MM.1S (cell line): ENCODE data around the gene ZYG11A.
A peak's percentile ranks its signal among the peaks of the same experiment; 100 is the strongest.
"Not testable (repeated sequence)": the region's sequence is repeated elsewhere in the genome, so short reads cannot be mapped to it uniquely, and the experiment has no call there.

ENCODE experiments used
- DNase-seq: peaks from one replicate; pipeline ENCODE4 v3.0.0-alpha.2; 2015
- H2AFZ ChIP-seq: fragments of 300-600 bp; sonication (generic); 2 replicates; pipeline ENCODE4 v1.6.0; 2016; ENCODE audit warnings: antibody characterized with exemption, low read length
- H3F3A ChIP-seq: fragments of 300-600 bp; sonication (generic); 2 replicates; pipeline ENCODE4 v1.6.1; 2016; ENCODE audit warnings: mild to moderate bottlenecking, antibody characterized with exemption, low read length, moderate library complexity, mixed read lengths; ENCODE audit not compliant: insufficient read depth
- H3K27ac ChIP-seq: fragments of 300-600 bp; sonication (generic); 2 replicates; pipeline ENCODE4 v1.5.1; 2016; ENCODE audit warnings: mild to moderate bottlenecking, low read length
- H3K27me3 ChIP-seq: fragments of 300-600 bp; sonication (generic); replicated peaks from 2 replicates; pipeline ENCODE4 v1.6.0; 2016; ENCODE audit warnings: low read length; ENCODE audit not compliant: insufficient read depth
- H3K36me3 ChIP-seq: fragments of 300-600 bp; sonication (generic); replicated peaks from 2 replicates; pipeline ENCODE4 v1.6.1; 2016; ENCODE audit warnings: mild to moderate bottlenecking, low read length, mixed read lengths; ENCODE audit not compliant: insufficient read depth
- H3K4me1 ChIP-seq: fragments of 300-600 bp; sonication (generic); 2 replicates; pipeline ENCODE4 v1.6.1; 2016; ENCODE audit warnings: low read length, mixed read lengths
- H3K4me2 ChIP-seq: fragments of 300-600 bp; sonication (generic); 2 replicates; pipeline ENCODE4 v1.6.0; 2016; ENCODE audit warnings: low read depth, low read length
- H3K4me3 ChIP-seq: fragments of 300-600 bp; sonication (generic); 2 replicates; pipeline ENCODE4 v1.5.1; 2016; ENCODE audit warnings: low read length, mixed read lengths
- H3K79me2 ChIP-seq: fragments of 300-600 bp; sonication (generic); 2 replicates; pipeline ENCODE4 v1.6.1; 2016; ENCODE audit warnings: mixed run types, low read length, mixed read lengths
- H3K9ac ChIP-seq: fragments of 300-600 bp; sonication (generic); 2 replicates; pipeline ENCODE4 v1.6.1; 2016; ENCODE audit warnings: low read length, mixed read lengths
- H3K9me2 ChIP-seq: fragments of 300-600 bp; sonication (generic); replicated peaks from 2 replicates; pipeline ENCODE4 v1.6.1; 2016; ENCODE audit warnings: mild to moderate bottlenecking, low read length, mixed read lengths; ENCODE audit not compliant: insufficient read depth
- H3K9me3 ChIP-seq: fragments of 300-600 bp; sonication (generic); replicated peaks from 2 replicates; pipeline ENCODE4 v1.6.1; 2016; ENCODE audit warnings: mild to moderate bottlenecking, low read length, mixed read lengths; ENCODE audit not compliant: insufficient read depth
- H4K20me1 ChIP-seq: fragments of 300-600 bp; sonication (generic); 2 replicates; pipeline ENCODE4 v1.6.1; 2016; ENCODE audit warnings: mild to moderate bottlenecking, low read length, moderate library complexity, mixed read lengths; ENCODE audit not compliant: insufficient read depth
- EZH2 ChIP-seq: fragments of 300-600 bp; sonication (generic); optimal IDR thresholded peaks from 2 replicates; pipeline ENCODE3; 2017; ENCODE audit warnings: low read depth, mild to moderate bottlenecking, antibody characterized with exemption, low read length, mixed read lengths
- EZH2phosphoT487 ChIP-seq: fragments of 300-600 bp; sonication (generic); IDR thresholded peaks from 2 replicates; pipeline ENCODE4 v1.6.1; 2018; ENCODE audit warnings: antibody characterized with exemption, low read length
- TF ChIP-seq, protein P1 (sequence below): fragments of 300-600 bp; sonication (generic); IDR thresholded peaks from 2 replicates; pipeline ENCODE4 v1.5.1; 2016; ENCODE audit warnings: antibody characterized with exemption, low read length, mixed read lengths

ZYG11A gene

GRCh38 chr1:52842643-52843310 is at the start of gene ZYG11A:
Gene ZYG11A (plus strand): TSS chr1:52842760. CDS start chr1:52842884, 124 bp downstream.
- no peaks in the 10 kb centered on the region for H3K27me3 ChIP-seq
- peaks cover 11% of the 10 kb centered on the region for H3F3A ChIP-seq
- H4K20me1 ChIP-seq = no peaks in the 10 kb centered on the region
- peak within 1 kb of the TSS; percentile 81 for H3K4me2 ChIP-seq
- no peak for TF ChIP-seq EZH2
- TF ChIP-seq, protein P1, sequence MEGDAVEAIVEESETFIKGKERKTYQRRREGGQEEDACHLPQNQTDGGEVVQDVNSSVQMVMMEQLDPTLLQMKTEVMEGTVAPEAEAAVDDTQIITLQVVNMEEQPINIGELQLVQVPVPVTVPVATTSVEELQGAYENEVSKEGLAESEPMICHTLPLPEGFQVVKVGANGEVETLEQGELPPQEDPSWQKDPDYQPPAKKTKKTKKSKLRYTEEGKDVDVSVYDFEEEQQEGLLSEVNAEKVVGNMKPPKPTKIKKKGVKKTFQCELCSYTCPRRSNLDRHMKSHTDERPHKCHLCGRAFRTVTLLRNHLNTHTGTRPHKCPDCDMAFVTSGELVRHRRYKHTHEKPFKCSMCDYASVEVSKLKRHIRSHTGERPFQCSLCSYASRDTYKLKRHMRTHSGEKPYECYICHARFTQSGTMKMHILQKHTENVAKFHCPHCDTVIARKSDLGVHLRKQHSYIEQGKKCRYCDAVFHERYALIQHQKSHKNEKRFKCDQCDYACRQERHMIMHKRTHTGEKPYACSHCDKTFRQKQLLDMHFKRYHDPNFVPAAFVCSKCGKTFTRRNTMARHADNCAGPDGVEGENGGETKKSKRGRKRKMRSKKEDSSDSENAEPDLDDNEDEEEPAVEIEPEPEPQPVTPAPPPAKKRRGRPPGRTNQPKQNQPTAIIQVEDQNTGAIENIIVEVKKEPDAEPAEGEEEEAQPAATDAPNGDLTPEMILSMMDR = peak; percentile 27
- no peaks in the 10 kb centered on the region for H3K9me3 ChIP-seq
- peak; percentile 95 for DNase-seq
- no peaks in the 10 kb centered on the region; the same call in 1 of the 2 replicates for H3K4me1 ChIP-seq
- H3K4me3 ChIP-seq = peak within 1 kb of the TSS; percentile 75
- H3K9ac ChIP-seq = peak within 1 kb of the TSS; percentile 67
- peak within 1 kb of the TSS; percentile 51; the same call in 1 of the 2 replicates for H3K27ac ChIP-seq
- H3K9me2 ChIP-seq = no peaks in the 10 kb centered on the region
- no peaks in the 10 kb centered on the region for H3K36me3 ChIP-seq
- peaks cover 5% of the 10 kb centered on the region for H3K79me2 ChIP-seq
- H2AFZ ChIP-seq = peak within 1 kb of the TSS; percentile 100

DNA sequence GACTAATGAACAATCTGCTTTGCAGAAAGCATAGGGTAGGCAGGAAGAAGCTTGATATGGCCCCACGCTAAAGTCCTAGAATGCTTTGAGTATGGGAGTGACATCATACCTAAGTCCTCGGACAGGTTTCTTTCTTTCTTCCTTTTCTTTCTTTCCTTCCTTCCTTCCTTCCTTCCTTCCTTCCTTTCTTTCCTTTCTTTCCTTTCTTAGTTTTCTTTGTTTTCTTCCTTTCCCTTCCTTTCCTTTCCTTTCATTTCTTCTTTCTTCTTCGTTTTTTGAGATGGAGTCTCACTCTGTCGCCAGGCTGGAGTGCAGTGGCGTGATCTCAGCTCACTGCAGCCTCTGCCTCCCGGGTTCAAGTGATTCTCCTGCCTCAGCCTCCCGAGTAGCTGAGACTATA is 48.8 kb upstream of the ZYG11A start:
- not testable (repeated sequence) for H3K79me2 ChIP-seq, H3K4me3 ChIP-seq, H3K27me3 ChIP-seq, H3K9me2 ChIP-seq, H3K27ac ChIP-seq, H2AFZ ChIP-seq, H3K4me2 ChIP-seq, H3K36me3 ChIP-seq, H3K9ac ChIP-seq, H4K20me1 ChIP-seq, H3F3A ChIP-seq, H3K4me1 ChIP-seq, DNase-seq, H3K9me3 ChIP-seq

DNA sequence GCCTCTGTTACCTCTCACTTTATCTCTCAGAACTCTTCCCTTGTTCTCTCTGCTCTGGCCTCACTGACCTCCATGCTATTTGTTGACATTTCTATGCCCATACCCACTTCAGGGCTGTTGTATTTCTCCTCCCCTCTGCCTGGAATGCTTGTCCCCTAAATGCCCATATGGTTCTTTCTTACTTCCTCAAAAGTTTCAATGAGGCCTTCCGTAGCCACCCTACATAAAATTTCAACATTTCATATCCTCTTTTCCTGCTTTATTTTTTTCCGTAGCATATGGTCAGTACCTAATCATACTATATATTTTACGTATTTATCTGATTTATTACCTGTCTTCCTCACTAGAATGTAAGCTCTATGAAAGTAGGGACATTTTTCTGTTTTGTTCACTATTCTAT is 47.1 kb upstream of the ZYG11A start:
- H3K4me1 ChIP-seq = no peaks in the 10 kb centered on the region
- H3K9me2 ChIP-seq = no peaks in the 10 kb centered on the region
- H3K27ac ChIP-seq = no peak overlapping the region
- H3K27me3 ChIP-seq = no peaks in the 10 kb centered on the region
- TF ChIP-seq EZH2 = no peak
- TF ChIP-seq EZH2phosphoT487 = no peak
- TF ChIP-seq, protein P1 = no peak
- no peak overlapping the region for H3K9ac ChIP-seq
- no peaks in the 10 kb centered on the region for H4K20me1 ChIP-seq
- DNase-seq = no peak
- no peak overlapping the region for H2AFZ ChIP-seq
- H3K36me3 ChIP-seq = no peaks in the 10 kb centered on the region
- H3K4me3 ChIP-seq = no peak overlapping the region
- no peaks in the 10 kb centered on the region for H3F3A ChIP-seq
- no peak overlapping the region for H3K4me2 ChIP-seq
- H3K9me3 ChIP-seq = no peaks in the 10 kb centered on the region
- no peaks in the 10 kb centered on the region for H3K79me2 ChIP-seq

DNA sequence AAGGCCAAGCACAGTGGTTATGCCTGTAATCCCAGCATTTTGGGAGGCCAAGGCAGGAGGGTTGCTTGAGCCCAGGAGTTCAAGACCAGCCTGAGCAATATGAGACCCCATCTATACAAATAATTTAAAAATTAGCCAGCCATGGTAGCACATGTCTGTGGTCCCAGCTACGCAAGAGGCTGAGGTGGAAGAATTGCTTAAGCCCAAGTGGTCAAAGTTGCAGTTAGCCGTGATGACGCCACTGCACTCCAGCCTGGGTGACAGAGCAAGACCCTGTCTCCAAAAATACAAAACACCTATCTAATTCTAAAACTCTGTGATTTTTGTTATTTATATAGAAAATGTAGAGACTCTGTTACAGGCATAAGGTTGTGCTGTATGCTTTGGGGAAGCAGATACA is 44.2 kb upstream of the ZYG11A start:
- H3K4me2 ChIP-seq = no peak overlapping the region
- H3K27ac ChIP-seq = no peak overlapping the region
- H3K9me2 ChIP-seq = no peaks in the 10 kb centered on the region
- no peak for DNase-seq
- no peaks in the 10 kb centered on the region for H3K4me1 ChIP-seq
- TF ChIP-seq EZH2phosphoT487 (no peak), EZH2 (no peak)
- TF ChIP-seq, protein P1 = no peak
- H3K27me3 ChIP-seq = no peaks in the 10 kb centered on the region
- no peaks in the 10 kb centered on the region for H3F3A ChIP-seq
- H2AFZ ChIP-seq = no peak overlapping the region
- no peaks in the 10 kb centered on the region for H3K9me3 ChIP-seq
- H4K20me1 ChIP-seq = no peaks in the 10 kb centered on the region
- H3K36me3 ChIP-seq = no peaks in the 10 kb centered on the region
- no peak overlapping the region for H3K9ac ChIP-seq
- no peaks in the 10 kb centered on the region for H3K79me2 ChIP-seq
- no peak overlapping the region for H3K4me3 ChIP-seq
